GM12875 (cell line): ENCODE data around the gene RAP1GAP2.
A peak's percentile ranks its signal among the peaks of the same experiment; 100 is the strongest.

Experiments used
- H3K4me3 ChIP-seq: one replicate; pipeline ENCODE4 v1.5.1; 2011; ENCODE audit warnings: low read depth, low read length, control low read depth
- TF ChIP-seq, protein P1 (sequence below): IDR thresholded peaks from 2 replicates; pipeline ENCODE4 v1.5.1; 2011; ENCODE audit warnings: low read depth, mild to moderate bottlenecking, control low read depth, inconsistent platforms, low read length, moderate library complexity, borderline replicate concordance; ENCODE audit not compliant: insufficient read depth

The RAP1GAP2 gene

DNA sequence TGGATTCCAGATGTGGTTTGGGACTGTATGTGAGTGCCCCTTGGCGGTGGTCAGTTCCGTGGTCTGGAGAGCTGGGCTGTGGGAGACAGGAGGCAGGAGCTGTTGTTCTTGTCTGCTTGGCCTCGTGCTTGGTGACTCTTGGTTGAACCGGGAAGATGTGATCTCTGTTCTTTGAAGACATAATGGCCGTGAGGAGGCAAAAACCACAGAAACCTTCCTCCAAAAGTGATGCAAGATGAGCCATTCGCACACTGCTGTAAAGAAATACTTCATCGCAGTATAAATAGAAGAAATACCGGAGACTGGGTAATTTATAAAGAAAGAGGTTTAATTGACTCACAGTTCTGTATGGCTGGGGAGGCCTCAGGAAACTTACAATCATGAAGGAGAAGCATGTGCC is 128.8 kb downstream of the RAP1GAP2 start:
- no peak overlapping the region for H3K4me3 ChIP-seq
- TF ChIP-seq, protein P1, sequence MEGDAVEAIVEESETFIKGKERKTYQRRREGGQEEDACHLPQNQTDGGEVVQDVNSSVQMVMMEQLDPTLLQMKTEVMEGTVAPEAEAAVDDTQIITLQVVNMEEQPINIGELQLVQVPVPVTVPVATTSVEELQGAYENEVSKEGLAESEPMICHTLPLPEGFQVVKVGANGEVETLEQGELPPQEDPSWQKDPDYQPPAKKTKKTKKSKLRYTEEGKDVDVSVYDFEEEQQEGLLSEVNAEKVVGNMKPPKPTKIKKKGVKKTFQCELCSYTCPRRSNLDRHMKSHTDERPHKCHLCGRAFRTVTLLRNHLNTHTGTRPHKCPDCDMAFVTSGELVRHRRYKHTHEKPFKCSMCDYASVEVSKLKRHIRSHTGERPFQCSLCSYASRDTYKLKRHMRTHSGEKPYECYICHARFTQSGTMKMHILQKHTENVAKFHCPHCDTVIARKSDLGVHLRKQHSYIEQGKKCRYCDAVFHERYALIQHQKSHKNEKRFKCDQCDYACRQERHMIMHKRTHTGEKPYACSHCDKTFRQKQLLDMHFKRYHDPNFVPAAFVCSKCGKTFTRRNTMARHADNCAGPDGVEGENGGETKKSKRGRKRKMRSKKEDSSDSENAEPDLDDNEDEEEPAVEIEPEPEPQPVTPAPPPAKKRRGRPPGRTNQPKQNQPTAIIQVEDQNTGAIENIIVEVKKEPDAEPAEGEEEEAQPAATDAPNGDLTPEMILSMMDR, result no peak

- H3K4me3 ChIP-seq, result no peak overlapping the region
- TF ChIP-seq, protein P1, result no peak
These were observed 129.9 kb downstream of the RAP1GAP2 start for GRCh38 chr17:2926019-2926650.

- TF ChIP-seq, protein P1, result no peak
- no peak overlapping the region for H3K4me3 ChIP-seq
These were observed 132.2 kb downstream of the RAP1GAP2 start for GRCh38 chr17:2928294-2928890.

DNA sequence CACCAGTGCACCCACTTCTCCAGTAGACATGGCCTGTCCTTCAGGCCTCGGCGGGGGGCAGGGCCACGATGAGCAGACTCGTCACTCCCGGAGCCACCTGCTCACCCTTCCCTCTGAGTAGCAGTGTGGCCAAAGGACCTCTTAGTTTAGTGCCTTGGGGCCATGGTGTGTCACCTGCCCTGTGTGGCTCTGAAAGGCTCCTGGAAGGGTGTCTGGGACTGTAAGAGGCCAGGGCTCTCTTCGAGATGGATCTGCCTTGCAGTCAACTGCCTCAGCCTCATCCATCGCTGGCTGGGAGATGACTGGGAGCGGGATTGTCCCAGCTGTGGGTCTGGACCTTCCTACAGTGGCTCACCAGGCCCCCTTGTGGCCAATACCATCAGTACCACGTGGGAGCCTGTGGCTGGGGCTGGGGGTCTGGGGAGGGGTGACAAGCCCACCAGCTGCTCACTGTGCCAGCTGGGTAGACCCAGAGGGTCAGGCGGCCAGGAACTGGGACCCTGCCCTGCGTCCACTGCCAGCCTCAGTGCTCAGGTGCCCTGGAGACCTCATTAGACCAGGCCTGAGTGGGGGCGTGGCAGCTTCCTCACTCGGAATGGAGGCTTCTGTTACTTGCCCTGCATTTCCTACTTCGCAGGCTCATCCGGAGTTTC is 133.8 kb downstream of the RAP1GAP2 start:
- no peak overlapping the region for H3K4me3 ChIP-seq
- TF ChIP-seq, protein P1, result peak; percentile 84

DNA sequence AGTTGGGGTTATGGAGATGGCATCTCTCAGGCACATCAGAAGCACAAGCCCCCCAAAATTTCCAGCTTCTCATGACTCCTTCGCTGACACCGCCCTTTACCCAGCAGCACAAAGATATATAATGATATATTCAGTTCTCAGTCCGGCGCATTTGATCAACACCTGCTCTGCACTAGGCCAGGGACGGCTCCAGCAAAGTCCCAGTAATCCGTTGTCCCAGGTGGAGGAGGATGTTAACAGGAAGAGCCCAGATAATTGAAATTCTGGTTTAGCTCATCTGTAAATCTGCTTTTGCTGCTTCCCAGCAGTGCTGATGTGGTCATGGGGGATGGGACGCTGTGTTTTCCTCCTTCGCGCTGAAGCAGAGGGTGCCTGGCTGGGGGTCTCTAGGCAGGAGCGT is 135.6 kb downstream of the RAP1GAP2 start:
- TF ChIP-seq, protein P1, result no peak
- H3K4me3 ChIP-seq, result no peak overlapping the region

DNA sequence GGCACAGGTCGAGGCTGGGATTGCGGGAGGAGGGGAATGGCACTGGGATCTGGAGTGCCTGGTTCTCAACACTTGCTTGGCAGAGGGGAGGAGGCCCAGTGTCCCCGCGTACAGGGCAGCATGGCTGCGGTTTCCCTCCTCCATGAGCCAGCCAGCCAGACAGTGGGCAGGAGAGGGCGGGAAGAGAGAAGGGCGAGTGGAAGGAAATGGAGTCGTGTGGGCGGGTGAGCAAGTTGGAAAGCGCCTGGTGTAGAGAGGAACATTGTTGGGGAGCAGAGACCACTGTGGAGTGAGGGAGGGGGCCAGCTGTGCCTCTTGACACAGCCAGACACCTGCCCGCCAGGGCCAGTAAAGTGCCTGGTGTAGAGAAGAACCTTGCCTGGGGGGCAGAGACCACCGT is 136.7 kb downstream of the RAP1GAP2 start:
- TF ChIP-seq, protein P1, result no peak

DNA sequence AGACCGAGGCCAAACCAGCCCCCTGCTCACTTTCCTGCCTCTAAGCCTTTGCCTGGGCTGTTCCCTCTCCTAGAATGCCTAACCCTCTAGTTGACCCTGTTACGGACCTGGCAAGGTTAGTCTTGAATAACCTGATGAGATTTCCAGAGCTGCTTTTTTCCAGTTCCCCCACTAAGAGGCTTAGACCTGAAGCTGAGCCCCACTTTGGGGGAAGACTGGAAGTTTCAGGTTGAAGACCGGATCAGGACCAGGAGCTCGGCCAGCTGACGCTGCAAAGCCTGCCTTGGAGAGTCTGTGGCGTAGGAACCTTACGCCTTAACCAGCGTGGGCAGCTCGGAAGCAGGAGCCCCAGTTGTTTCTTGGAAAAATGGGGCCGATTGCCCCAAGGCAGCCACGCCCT is 137.4 kb downstream of the RAP1GAP2 start:
- TF ChIP-seq, protein P1, result no peak
- no peak overlapping the region for H3K4me3 ChIP-seq

More for the DNA sequence above, 136.7 kb downstream of the RAP1GAP2 start:
- H3K4me3 ChIP-seq, result no peak overlapping the region
